ENCODE data around the gene ELMO2.

The ELMO2 gene

DNA sequence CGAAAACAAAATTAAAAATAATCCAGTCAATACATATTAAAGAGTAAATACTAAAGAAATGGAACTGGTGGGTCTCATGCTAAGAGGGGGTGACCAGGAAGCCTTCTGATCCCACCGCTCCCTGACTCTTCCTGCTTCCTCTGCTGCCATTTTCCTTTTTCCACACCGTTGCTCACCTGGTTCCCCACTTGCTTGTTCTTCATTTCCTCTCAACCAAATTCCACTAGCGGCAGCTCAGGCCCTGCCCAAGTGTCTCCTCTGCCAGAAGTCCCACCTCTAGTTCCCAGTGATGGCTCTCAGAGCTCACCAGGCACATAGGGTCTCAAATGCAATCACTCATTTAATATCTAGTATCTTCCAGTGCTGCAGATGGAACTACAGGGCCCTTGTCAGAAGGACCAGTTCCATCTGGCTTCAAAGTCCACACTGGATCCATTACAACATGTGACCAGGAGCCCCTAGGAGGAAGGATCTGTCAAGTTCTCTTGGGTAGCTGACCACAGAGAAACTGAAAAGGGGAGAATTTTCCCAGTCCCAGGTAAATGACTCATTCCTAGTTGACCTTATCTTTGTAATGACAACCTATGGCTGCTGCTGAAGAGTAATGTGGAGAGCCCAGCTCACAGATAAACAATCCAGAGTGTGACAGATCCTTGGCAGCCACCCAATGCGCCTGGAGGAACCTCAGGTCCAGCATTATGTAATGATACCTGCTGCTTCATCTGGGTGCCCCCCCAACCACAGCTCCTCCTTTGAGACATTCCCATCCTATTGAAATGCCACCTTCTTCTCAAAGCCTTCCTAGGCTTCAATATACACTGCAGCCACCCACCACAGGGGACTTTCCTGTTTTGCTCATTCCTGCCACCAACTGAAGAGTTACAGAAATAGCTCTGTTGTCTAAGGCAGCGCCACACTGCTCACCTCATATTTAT lies 38.2 kb downstream of the ELMO2 start:
- DNase-seq (ENCODE audit: low read depth), result no peak

DNA sequence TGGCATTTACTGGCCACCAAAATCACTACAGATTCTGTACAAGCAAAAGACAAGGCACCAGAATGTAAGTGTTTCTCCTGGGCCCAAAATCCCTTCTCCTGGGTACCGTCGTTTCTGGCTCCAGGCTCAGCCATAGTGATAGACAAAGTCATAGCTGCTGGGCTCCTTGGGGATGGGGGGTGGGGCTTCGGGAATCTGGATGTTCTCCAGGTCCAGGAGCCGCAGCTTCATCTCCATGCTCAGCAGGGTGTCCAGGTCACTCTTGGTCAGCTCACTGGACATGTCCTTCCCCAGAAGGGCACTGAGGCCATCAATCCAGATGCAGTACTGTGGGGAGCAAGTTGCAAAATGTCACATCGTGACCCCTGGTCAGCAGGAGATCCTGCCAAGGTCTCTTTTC lies 39.2 kb downstream of the ELMO2 start:
- no peak for DNase-seq (ENCODE audit: low read depth)

GRCh38 chr20:46366826-46367225 lies 39.6 kb downstream of the ELMO2 start:
- DNase-seq (ENCODE audit: low read depth), result no peak

GRCh38 chr20:46365487-46366220 lies 40.8 kb downstream of the ELMO2 start:
- no peak for DNase-seq (ENCODE audit: low read depth)

DNA sequence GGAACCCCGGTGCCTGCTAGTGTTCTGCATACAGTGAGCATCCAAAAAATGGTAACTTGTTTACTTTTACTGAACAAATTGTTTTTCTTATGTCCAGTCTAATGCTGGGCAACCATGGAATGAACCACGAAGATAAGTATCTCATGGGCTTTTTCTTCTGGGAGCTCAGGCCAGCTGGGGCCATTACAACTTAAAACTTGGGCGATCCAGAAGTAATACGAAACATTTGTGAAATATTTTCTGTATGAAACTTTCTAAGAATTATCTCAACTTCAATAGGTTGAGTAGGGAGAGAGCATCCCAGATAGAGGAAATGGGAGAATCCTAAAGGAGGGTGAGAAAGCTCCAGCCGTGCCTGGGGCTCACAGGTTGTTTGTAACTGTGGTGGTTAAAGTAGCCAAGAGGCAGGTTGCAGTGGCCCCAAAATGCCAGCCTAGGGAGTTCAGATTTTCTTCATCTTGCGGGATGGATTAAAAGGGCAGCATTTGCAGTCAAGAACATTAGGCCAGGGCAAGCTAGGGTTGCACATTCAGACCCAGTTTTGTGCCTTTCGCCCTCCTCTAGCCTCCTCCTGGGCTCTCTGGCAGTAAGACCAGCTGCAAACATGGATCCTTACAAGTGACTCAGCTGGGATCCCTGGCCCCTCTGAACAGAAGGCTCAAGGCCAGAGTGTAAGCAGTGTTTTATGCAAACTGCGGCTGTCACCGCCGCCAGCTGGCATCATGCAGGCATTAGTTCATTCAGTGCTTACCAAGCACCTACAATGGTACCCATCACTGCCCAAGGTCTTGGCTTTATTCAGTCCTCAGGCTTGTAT lies 41.5 kb downstream of the ELMO2 start:
- no peak for DNase-seq (ENCODE audit: low read depth)

- DNase-seq (ENCODE audit: low read depth), result peak; percentile 80
These were observed 42.3 kb downstream of the ELMO2 start for GRCh38 chr20:46363874-46364669.

- DNase-seq (ENCODE audit: low read depth), result no peak
These were observed 43.2 kb downstream of the ELMO2 start for GRCh38 chr20:46362921-46363867.

DNA sequence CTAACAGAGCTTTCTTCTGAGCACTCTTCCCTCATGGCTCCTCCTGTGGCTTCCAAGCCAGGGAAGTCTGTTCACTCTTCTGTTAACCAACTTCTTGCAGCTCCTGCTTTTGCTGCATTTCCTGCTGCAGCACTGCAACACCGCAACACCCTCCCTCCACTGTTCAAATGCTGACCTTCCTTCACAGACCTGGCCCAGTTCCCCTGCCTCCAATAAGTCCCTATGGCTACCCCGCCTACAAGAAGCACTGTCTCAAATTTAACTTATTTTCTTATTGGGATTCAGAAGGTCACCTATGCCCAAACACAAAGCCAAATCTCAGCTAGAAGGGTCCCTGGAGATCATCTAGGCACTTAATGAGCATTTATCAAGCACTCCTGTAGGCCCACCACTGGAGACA lies 44.6 kb downstream of the ELMO2 start:
- no peak for DNase-seq (ENCODE audit: low read depth)

GRCh38 chr20:46361381-46361780 lies 45.0 kb downstream of the ELMO2 start:
- DNase-seq (ENCODE audit: low read depth), result peak; percentile 40

DNA sequence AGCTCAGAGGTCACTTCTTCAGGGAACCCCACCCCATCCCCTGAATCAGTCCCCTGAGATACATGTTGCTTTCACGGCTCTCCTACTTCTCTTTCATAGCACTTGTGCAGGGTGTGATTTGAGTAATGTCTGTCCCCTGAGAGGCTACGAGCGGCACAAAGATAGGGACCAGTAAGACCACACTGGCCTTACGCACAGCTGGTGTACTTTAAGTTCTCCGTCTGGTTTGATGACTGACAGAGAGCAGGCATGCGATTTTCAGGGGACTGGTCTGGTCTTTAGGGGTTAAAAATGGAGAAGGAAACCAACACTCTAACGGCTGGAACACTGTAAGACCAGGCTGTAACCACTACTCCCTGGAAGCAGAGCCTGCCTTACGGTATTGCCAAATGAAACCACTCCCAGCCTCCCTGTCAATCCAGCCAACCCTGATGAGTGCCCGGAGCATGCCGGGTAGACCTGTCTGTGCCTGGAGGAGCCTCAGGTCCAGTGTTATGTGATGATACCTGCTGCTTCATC lies 47.1 kb downstream of the ELMO2 start:
- DNase-seq (ENCODE audit: low read depth), result no peak

DNA sequence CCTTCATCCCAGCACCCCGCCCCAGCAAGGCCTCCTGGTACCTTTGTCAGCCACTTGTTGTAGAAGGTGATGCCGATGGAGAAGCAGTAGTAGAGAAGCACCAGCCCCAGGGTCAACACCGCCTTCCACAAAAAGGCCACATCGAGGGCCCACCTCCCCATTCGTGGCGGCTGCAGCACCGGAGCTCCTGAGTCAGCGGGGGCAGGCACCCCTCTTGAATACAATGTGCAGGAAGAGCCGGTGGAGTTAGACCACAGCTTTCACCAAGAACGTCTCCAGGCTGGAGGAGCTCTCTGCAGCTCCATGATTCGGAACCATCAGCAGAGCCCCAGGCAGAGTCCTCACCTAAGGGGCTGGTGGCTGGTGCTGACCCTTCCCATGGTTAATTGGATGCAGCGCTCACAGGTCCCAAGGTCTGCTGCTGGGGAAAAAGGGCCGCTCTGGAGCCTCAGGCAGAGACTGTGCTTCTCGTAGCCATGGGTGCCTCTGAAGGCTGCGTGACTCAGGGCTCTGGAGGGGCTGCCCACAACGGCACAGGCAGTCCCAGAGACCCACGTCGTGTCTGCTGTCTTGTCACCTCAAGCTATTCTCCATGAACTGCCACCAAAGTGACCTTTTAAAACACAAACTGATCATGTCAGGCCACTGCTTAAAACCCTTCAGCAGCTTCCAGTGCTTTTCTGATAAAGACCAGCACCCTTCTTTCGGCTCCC lies 47.9 kb downstream of the ELMO2 start:
- no peak for DNase-seq (ENCODE audit: low read depth)

DNA sequence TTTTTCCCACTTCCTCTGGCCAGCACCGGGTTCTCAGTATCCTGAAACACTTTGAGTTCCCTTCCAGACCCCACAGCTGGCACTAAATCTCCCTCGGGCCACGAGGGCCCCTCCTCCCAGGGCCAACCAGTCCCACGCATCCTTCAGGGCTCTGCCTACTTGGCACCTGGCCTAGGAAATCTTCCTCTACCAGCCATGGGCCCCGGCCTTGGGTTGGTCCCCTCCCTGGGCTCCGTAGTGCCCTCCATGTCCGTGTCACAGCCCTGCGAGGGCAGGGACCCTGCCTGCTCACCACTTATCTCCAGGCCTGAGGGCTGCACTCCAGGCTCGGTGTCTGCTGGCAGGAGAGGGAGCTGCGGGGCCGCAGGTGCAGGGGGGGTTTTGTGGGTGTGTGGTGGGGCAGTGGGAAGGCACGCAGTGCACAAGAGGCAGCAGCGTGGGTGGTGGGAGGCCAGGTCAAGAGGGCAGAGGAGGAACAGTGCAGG lies 49.3 kb downstream of the ELMO2 start:
- DNase-seq (ENCODE audit: low read depth), result no peak

- DNase-seq (ENCODE audit: low read depth), result no peak
These were observed 50.0 kb downstream of the ELMO2 start for GRCh38 chr20:46356195-46357029.

DNA sequence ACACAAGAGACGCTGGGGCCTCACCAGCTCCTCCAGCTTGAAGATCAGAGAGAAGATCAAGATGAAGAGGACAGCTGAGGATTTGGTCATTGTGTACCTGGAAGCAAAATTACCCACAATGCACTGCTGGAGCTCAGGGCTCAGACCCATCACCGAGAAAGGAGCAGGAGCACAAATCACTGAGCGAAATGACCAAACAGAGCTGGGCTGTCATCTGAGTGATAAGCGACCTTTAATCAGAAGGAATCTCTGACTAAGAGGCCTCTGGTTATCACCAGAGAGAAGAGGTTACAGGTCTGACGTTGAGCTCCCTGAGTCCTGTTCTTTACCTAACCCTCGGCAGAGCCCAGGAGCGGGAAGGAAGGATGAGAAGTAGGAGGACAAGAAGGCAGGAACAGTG lies 50.6 kb downstream of the ELMO2 start:
- DNase-seq (ENCODE audit: low read depth), result no peak

GRCh38 chr20:46354920-46355654 lies 51.3 kb downstream of the ELMO2 start:
- DNase-seq (ENCODE audit: low read depth), result no peak

DNA sequence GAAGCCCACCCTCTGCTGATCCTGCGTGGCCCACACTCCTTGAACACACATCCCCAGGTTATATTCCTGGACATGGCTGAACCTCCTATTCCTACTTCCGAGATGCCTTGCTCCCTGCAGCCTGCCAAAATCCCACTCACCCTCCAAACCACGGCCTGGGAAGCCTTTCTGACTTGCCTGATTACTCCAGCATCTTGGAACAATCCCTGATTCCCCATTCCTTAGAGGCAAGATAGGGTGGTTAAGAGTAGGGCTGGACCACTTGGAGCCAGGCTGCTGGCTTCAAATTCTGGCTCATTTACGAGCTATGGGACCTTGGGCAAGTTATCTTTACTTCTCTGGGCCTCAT lies 52.2 kb downstream of the ELMO2 start:
- DNase-seq (ENCODE audit: low read depth), result no peak

DNA sequence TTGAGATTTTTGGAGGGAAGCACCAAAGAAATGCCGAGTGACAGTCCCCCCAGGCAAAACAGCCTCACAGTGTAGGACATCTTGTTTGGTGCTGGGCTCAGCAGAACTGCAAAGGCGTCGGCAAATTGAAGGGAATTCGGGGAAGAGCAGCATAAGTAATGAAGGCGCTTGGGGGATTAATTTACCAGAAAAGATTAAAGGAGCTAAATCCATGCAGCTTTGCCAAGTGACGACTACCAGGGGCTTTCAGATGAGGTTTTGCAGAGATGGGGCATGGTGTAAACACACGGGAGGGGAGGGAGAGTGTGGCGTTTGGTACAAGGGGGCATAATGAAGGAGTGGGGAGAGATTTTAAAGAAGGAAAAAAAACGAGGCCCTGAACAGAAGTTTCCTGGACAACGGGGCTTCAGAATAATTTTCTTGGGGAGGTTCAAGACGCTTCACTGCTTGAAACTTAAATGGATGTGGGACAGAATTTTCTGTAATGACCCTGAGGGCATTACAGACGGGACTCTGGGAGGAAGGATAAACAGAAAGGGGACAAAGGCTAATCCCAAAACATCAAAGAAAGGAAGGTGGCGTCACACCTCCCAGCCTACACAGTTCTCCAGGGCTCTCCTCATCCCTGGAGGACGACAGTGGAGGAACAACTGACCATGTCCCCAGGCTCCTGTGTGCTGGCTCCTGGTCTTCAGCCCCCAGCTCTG lies 52.8 kb downstream of the ELMO2 start:
- DNase-seq (ENCODE audit: low read depth), result no peak
